CMK (cell line): Measurements from ENCODE around the gene UBXN4.
"Not testable (repeated sequence)": the region's sequence is repeated elsewhere in the genome, so short reads cannot be mapped to it uniquely, and the experiment has no call there.

Source experiments
- DNase-seq: peaks from one replicate; pipeline ENCODE4 v3.0.0-alpha.2; 2010; ENCODE audit warnings: low read depth

UBXN4 gene, protein sequence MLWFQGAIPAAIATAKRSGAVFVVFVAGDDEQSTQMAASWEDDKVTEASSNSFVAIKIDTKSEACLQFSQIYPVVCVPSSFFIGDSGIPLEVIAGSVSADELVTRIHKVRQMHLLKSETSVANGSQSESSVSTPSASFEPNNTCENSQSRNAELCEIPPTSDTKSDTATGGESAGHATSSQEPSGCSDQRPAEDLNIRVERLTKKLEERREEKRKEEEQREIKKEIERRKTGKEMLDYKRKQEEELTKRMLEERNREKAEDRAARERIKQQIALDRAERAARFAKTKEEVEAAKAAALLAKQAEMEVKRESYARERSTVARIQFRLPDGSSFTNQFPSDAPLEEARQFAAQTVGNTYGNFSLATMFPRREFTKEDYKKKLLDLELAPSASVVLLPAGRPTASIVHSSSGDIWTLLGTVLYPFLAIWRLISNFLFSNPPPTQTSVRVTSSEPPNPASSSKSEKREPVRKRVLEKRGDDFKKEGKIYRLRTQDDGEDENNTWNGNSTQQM

DNA sequence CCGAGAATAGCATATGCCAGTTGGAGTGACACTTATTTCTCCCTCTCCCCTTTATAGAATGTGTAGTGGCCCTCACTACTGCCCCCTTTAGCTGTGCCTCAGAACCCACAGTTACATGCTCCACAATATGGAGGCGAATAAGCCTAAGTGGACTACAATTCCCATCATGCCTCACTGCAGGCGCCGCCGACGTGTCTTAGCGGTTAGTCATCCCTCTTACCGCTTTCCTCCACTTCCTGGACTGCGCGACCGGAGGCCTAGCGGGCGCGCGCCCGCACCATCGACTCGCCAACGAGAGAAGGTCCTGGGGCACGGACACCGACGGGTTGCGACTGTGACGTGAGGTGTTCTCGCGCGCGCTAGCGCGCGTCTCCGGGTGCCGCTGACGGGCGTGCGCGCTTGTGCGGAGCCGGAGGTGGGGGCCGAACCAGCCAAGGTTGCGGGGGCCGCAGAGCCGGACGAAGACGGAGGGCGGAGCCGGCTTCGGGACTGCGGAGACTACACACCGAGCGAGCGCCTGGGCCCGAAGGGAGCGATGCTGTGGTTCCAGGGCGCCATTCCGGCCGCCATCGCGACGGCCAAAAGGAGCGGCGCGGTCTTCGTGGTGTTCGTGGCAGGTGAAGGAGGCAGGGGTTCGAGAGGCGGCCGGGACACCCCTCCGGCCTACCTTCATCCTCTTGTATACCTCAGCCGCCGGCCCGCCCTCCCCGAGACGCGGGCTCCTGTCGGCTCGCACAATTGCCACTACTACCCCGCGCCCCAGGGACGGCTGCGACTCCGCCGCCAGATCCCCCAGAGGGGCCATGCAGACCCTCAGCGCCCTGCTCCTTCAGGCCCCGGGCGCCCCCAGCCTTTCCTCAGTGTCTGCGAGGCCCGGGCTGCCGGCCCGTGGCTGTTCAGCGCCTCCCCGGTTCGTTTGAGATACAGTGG is at the start of gene UBXN4:
Gene UBXN4, plus strand, starts transcription at position 461 of the 930 bp plus-strand sequence. Its CDS starts 75 bp downstream, at position 536.
- DNase-seq: peak; percentile 91

DNA sequence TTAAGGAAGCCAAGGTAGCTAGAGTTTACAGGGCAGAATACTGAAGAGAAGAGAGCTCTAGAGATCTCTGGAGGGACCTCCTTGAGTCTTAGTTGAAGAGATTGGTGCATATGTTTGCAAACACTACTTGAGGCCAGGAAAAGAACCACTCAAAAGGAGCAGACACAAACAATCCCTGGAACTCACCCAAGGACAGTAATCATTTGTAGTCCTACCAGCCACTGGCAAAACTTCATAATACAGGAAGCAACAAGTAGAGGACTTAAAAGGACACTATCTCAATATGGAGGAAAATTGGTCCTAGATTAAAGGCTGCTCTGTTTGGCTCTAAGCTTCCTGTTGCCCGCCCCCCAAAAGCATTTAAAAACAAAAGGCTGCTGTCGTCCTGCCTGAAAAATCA is 46.9 kb upstream of the UBXN4 start:
- no peak for DNase-seq

DNA sequence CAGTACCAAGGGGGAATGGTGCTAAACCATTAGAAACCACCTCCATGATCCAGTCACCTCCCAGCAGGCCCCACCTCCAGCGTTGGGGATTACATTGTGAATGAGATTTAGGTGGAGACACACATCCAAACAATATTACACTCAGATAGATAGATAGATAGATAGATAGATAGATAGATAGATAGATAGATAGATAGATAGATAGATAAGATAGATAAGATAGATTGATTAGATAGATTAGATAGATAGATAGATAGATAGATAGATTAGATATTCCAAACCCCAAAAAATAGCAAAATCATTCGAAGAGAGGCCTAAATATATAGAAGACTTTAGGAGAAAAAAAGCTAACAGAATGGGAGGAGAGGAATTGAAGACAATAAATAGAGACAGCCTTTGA is 42.8 kb upstream of the UBXN4 start:
- DNase-seq: no peak

DNA sequence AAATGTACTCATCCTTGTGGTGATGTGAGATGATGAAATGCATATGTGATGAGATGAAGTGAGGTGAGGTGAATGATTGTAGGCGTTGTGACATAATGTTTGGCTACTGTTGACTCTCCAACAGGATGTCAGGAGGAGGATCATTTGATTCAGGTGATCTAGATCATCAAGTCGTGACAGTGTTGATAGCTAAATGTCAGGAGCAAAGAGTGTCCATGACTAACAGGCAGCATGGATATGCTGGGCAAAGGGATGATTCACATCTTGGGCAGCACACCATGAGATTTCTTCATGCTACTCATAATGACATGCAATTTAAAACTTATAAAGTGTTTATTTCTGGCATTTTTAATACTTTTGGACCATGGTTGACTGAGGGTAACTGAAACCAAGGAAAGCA is 40.2 kb upstream of the UBXN4 start:
- DNase-seq: no peak

DNA sequence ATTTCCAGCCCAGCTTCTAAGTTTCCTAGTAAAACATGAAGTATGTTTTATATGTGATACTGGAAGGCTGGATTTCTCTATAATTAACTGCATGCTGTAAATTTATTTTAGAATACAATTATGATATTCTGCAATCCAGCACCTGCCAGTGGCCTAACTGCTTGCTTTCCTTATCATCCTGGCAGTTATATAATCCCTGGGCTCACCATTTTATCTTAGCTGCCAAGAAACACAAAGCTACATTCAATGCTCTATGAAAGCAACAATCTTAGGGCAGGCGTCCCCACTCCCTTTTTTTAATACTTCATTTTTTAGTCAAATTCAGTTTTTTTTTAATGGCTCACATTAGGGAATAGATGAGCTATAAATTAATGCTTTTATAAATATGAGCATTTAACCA is 38.4 kb upstream of the UBXN4 start:
- no peak for DNase-seq

DNA sequence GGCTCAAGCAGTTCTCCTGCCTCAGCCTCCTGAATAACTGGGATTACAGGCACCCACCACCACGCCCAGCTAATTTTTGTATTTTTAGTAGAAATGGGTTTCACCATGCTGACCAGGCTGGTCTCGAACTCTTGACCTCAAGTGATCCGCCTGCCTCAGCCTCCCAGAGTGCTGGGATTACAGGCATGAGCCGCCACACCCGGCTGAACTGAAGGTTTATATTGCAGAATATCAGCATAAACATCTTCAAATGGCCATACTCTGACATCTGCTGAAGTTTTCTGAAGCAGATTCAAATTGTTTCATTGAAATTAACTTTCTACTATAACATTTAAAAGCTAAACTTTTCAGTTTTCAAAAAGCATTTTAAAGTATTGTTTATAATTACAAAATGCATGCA is 37.6 kb upstream of the UBXN4 start:
- not testable (repeated sequence) for DNase-seq

DNA sequence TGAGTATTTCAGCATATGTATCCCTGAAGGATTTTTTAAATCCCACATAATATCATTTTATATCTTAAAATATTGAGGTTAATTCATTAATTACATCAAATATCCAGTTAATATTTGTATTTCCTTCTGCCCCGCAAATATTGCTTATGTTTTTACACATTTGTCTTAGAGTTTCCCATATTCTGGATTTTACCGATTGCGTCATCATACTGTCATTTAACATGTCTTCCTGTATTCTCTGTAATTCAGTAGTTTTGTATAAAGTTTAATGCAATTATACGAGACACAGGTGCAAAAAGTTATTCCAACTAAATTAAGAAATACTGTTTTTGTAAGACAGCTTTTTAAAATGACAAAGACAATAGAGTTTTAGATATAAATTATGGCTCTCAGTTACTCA is 33.5 kb upstream of the UBXN4 start:
- no peak for DNase-seq

DNA sequence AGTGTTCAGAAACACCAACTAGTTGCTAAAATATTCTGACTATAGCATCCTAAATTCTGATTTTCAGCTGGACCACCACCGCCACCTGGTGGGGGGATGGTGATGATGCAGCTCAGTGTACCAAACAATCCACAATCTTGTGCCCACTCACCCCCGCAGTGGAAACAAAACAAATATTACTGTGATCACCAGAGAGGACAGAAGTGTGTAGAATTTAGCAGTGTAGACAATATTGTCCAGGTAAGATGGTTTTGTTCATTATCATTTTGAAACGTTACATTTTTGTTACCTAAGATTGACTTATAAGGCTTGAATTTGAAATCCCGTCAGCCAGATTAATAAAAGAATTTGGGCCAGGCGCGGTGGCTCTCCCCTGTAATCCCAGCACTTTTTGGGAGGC is 31.7 kb upstream of the UBXN4 start:
- no peak for DNase-seq

DNA sequence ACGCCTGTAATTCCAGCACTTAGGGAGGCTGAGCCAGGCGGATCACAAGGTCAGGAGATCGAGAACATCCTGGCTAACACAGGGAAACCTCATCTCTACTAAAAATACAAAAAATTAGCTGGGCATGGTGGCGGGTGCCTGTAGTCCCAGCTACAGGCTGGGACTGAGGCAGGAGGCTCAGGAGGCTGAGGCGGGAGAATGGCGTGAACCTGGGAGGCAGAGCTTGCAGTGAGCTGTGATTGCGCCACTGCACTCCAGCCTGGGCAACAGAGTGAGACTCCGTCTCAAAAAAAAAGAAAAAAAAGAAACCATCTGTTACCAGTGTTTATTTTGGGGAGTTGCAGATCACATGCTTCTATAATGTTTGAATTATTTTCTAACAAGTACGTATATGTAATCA is 26.6 kb upstream of the UBXN4 start:
- DNase-seq: not testable (repeated sequence)

DNA sequence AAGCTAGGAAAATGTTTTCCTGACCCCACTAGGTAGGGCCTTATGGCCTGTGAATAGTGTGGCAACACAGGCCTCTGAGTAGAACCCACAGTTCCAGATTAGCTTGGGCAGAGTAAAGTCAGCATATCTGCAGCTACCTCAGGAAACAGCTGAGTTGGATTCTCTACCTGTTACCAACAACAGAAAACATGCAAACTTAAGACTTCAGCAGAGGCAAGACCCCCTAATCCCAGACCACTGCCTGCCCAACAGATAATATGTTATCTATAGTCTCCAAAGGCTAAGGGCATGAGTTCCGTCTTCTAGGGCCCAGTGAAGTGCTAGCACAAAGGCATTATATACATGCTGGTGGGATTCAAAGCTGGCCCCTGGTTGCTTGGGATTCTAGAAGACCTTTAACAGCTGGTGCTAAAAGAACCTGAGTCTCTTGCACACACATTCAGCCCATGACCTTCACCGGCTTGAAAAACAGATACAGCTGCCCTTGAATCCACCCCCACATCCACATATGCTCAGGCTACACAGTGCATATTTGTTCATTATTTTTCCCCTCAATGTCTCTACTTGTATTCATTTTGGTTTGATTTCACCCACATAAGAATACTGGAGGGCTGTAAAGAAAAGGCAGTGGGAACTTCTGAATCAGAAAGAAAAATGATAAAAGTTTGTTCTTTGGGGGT is 13.5 kb upstream of the UBXN4 start:
- no peak for DNase-seq

DNA sequence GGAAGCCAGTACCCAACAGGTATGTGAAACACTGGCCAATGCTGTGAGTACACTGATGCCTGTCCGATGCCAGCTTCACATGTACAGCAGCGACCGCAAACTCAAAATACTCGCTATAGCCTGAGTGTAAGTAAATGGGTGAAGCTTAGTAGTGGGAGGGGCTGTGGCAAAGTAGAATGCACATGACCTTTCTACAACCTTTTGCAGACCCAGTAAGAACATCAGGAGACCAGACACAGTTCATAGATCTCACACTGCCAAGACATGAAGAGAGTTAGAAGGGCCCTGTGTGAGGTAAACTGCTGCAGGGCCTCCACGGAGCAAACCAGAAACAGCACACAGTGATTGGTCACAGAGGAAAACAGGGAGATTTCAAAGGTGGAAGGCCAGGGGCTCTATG is 9.1 kb upstream of the UBXN4 start:
- no peak for DNase-seq

DNA sequence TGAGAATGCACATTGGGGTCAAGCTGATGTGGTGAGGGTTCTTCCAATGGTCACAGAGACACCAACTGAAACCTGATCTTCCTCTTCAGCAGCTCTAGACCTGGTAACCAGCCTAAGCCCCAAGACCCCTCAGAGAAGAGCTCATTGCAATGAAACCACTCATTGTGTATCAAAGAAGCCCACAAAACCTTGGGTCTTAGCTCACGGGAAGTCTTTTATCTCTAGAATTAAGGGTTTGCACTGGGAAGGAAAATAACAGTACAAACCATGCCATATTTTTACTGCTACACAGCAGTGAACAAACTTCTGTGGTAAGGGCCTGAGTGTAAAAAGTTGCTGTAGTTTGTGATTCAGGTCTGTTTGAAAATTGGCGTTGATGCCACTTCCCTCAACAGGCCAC is 8.6 kb upstream of the UBXN4 start:
- DNase-seq: no peak

DNA sequence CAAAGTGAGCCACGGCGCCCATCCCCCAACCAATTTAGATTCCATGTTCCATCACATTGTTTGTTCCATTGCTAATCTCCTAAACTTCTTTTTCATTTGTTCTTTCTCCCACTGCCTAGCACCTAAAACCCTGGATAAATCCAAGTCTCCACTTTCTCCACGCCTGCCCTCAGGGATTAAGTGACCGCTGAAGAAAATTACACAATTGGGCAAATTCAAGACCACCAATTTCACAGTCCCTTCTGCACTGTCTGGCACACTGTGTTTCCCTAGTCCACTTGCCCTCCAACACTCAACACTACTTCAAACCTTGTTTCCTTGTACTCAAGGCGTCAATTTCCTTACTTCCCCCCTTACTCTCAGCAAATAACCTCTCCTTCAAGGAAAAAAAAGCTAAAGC is 5.1 kb upstream of the UBXN4 start:
- no peak for DNase-seq

DNA sequence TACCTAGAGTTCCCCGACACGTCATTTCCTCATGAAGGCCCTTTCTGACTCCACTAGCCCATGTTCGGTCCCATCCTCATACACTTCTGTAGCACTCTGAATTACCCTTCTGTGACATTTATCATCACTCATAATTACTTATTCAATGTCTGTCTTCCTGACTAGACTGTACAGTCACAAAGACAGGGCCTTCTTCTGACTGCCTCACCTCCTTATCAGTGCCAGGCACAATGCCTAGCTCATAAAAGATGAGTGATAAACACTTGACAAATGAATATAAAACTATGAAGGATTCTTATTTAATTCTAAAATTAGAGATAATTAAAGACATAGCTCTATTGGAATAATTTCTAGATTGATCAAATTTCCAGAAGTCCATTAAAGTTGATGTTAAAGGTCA is 1.4 kb upstream of the UBXN4 start:
- DNase-seq: no peak

DNA sequence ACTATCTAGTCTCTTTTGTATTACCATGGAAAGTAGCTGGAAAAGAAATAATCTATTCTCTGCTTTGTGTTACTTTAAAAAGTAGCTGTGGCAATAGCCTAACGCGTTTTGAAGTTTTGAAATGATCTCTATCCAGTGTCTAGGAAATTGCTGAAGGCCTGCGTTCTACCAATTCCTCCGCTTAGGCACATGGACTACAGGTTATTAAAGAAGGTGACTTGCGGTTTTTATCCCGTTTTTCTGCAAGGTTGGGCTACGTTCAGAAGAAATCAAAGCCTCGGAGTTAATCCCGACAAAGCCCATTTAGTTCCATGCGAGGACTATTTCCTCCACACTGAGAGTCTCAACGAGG is 636 bp upstream of the UBXN4 start:
- DNase-seq: no peak

DNA sequence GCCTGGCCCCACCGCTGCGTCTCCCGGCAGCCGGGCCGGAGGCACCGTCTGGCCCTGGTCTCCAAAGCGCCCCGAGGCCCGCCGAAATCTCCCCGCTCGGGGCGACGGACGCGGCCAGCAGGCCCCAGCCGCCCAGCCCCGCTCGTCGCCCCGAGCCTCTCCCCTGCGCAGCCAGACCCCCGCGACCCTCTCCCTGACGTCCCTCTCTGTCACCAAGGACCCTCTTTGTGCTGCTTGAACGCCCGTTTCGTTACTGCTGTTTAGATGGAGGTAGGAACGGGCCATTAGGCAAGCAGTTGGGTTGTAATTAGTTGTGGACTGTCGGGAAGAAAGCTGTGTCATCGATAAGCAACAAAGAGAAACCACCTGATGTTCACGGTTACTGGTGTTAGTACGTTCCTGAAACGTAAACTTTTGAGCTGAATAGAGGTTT is 686 bp downstream of the UBXN4 start:
- peak; percentile 9 for DNase-seq

DNA sequence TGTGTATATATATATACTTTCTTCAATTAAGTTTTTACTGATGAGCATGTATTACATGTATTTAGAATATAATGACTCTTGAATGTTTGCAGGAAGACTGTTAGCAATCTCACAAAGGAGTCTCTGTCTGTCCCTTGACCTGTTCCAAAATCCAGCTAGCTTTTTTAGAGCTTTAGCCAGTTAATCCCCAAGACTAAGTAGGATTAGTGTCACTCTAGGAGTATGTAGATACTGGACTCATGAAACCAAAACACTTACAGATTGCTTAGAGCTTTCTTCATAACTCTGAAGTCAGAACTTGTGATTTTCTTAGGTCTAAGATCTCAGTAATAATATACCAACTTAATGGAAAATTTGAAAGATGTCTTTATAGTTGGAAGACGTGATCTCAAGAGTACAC is 2.2 kb downstream of the UBXN4 start:
- no peak for DNase-seq

DNA sequence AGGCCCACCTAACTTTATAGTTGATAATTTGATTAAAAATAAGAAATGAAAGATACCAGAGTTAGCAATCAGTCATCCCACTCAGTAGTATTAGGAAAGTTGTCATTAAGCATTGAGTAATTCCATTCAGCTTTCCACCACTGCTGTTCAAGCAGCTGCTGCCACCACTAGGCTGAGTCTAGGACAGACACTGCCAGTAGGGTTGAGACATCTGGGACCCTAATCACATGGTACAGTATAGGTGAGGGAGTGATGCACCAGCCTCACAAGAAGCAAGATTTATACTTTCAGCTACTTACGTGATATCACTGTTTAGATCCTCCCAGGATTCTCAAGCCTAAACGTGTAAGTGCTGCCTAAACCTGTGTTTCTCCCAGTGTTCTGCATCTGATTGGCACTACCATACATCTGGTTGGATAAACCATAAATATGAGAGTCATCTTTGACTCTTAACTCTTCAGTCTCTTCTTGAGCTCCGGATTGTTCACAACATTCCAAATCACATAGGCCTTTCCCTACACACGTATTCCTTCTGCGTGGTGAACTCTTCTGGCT is 3.2 kb downstream of the UBXN4 start:
- peak; percentile 5 for DNase-seq

DNA sequence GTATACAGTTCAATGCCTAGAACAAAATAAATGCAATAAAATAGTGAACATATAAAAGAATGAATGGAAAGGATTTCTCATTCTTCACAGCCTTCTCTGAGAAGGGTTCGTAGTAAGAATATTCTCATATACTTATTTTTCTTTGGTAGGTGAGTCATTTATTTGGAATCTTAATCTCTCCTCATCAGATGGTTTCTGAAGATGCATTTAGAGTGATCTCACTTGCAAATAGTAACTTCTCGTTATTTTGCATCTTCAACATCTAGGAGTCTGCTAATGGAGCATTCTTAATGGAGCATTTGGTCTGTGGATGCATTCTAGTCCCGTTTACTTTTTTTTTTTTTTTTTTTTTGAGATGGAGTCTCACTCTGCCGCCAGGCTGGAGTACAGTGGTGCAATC is 3.9 kb downstream of the UBXN4 start:
- DNase-seq: no peak

DNA sequence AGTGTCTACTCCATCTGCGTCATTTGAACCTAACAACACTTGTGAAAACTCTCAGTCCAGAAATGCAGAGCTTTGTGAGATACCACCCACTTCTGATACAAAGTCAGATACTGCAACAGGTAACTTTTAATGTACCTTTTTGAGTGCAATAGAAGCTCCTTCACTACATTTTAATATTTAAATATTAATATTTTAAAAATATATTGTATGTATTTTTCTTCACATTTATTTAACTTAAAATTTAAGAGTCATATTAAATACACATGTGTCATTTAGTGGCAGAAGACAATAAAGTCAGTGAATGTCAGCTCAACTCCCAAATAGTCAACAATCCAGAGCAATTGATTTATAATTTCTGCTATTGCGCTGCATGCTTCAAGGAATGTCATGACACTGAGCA is 13.9 kb downstream of the UBXN4 start:
- DNase-seq: no peak

DNA sequence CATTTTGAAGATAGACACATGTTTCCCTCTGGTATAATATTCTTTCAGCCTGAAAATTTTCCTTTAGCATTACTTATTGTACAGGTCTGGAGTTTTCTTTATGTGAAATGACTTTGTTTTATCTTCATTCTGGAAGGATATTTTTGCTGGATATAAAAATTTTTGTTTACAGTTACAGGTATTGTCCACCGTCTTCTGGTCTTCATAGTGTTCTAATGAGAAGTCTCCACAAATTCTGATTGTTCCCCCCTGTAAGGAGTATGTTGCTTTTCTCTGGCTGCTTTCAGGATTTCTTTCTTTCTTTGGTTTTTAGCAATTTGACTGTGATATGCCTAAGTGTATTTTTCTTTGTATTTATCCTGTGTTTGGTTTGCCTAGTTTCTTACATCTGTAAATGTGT is 15.0 kb downstream of the UBXN4 start:
- DNase-seq: no peak

DNA sequence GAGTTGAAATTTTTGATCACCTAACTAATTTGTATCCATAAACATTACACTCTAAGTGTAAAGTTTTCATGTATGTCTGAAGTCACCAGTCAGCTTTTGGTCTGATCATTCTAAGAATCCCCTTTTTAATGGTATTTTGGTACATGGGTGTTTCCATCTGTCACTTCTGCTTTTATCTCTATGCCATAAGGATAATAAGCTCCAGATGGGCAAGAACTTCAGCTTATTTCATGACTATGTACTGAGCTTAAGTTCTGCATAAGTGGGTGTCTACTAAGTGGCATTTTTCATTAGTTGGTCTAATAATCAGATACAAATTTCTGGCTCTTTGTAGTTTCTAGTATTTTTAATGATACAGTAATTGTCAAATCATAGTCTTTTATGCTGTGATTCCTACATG is 20.4 kb downstream of the UBXN4 start:
- no peak for DNase-seq
